ENCODE results near the gene TGDS. TPM values are rescaled to one million over a fixed set of nuclear protein-coding genes. Genes with fewer than 3 reads are reported as not detected.

TGDS gene
- total RNA-seq, 2 donors from 2014 or later: 6.1 to 6.5 TPM

DNA sequence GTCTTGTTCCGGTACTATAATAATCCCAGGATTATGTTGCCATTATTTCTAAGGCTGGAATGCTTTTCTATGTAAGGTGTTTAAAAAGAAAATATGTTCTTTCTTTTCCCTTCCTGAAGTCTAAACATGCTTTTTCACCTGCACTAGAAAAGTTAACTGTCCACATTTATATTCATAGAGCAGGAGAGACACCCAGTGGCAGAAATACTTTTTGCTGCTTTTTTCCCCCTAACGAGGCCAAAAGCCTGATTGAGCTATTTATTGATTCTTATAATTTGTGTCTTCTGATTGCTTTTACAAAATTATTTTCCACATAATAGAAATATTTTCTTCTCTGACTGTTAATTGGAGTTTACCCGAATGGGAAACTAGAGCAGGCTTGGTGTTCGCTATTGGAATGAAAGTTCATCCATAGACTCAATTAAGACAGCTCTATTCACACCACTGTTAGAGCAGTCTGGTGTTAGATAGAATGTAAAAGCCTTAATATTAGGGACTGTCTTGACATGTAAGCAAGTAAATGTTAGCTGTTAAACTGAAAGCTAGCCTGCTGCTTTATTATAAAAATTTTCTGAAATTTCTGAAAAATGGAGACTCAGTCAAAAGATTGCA is 21.5 kb upstream of the TGDS start:
- H3K9me3 ChIP-seq: no peaks in the 10 kb centered on the region
- no peaks in the 10 kb centered on the region for H3K4me1 ChIP-seq

GRCh38 chr13:94613051-94613450 is 17.1 kb upstream of the TGDS start:
- H3K4me3 ChIP-seq: no peak overlapping the region
- no peaks in the 10 kb centered on the region for H3K9me3 ChIP-seq
- H3K4me1 ChIP-seq: no peaks in the 10 kb centered on the region
- no peak overlapping the region for H3K27ac ChIP-seq
- H3K36me3 ChIP-seq: peaks cover 11% of the 10 kb centered on the region
- DNase-seq (ENCODE audit: low spot score): no peak
- no peaks in the 10 kb centered on the region for H3K27me3 ChIP-seq
- no peak for TF ChIP-seq CTCF (IDR thresholded peaks at IDR 0.05)

More for the DNA sequence above, 21.5 kb upstream of the TGDS start:
- Histone ChIP-seq H3K36me3 (peaks cover 4% of the 10 kb centered on the region), H3K27me3 (no peaks in the 10 kb centered on the region), H3K27ac (no peak overlapping the region), H3K4me3 (no peak overlapping the region)
- no peak for DNase-seq (ENCODE audit: low spot score)
- TF ChIP-seq CTCF (IDR thresholded peaks at IDR 0.05): peak; percentile 19 to 75

DNA sequence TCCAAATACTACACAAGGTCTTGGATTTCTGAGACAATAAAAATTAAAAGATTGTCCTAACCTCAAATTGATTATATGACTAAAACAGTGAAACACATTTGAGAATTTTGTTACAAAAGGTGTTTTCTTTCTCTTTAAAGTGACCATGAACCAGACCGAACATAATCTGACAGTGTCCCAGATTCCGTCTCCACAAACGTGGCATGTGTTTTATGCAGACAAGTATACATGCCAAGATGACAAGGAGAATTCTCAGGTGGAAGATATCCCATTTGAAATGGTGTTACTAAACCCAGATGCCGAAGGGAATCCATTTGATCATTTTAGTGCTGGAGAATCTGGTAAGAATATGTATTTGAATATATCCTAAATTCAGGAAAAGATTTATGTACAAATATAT is 16.1 kb upstream of the TGDS start:
- TF ChIP-seq CTCF (IDR thresholded peaks at IDR 0.05): no peak
- no peaks in the 10 kb centered on the region for H3K9me3 ChIP-seq
- DNase-seq (ENCODE audit: low spot score): no peak

GRCh38 chr13:94610475-94610874 is 14.5 kb upstream of the TGDS start:
- no peaks in the 10 kb centered on the region for H3K9me3 ChIP-seq
- TF ChIP-seq CTCF (IDR thresholded peaks at IDR 0.05): no peak
- H3K4me3 ChIP-seq: no peak overlapping the region
- no peaks in the 10 kb centered on the region for H3K4me1 ChIP-seq
- H3K27me3 ChIP-seq: no peaks in the 10 kb centered on the region
- no peak overlapping the region for H3K27ac ChIP-seq
- DNase-seq (ENCODE audit: low spot score): no peak
- H3K36me3 ChIP-seq: peaks cover 21% of the 10 kb centered on the region

More for the DNA sequence above, 16.1 kb upstream of the TGDS start:
- Histone ChIP-seq H3K27ac (no peak overlapping the region), H3K4me3 (no peak overlapping the region), H3K27me3 (no peaks in the 10 kb centered on the region), H3K4me1 (no peaks in the 10 kb centered on the region), H3K36me3 (peaks cover 11% of the 10 kb centered on the region)

- H3K9me3 ChIP-seq: no peaks in the 10 kb centered on the region
- no peak for DNase-seq (ENCODE audit: low spot score)
- H3K4me1 ChIP-seq: no peaks in the 10 kb centered on the region
- no peak overlapping the region for H3K4me3 ChIP-seq
- peaks cover 21% of the 10 kb centered on the region for H3K36me3 ChIP-seq
- H3K27ac ChIP-seq: peak overlapping the region in 1 of 2 donors; percentile 63
- H3K27me3 ChIP-seq: no peaks in the 10 kb centered on the region
- TF ChIP-seq CTCF (IDR thresholded peaks at IDR 0.05): no peak
Observed at GRCh38 chr13:94609196-94609595, 13.2 kb upstream of the TGDS start.

DNA sequence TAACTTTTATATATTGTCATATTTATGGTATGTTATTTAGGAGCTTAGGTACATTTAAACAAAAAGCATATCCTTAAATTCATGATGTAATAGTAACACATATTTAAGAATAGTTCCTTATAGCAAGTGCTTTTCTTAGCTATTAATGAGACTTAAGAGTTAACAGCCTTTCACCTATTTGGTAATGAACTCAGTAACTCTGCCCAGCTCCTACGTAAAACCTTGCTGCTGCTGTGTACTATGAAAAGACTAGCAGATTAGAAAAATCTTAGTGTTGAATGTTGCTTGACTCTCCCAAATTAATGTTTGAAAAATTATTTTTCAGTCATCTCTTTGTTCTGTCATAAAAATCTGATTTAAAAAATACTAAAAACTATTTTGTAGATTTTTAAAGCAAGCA is 12.6 kb upstream of the TGDS start:
- no peak for DNase-seq (ENCODE audit: low spot score)
- peaks cover 21% of the 10 kb centered on the region for H3K36me3 ChIP-seq
- H3K27me3 ChIP-seq: no peaks in the 10 kb centered on the region
- TF ChIP-seq CTCF (IDR thresholded peaks at IDR 0.05): no peak
- H3K4me3 ChIP-seq: no peak overlapping the region
- H3K4me1 ChIP-seq: no peaks in the 10 kb centered on the region
- H3K27ac ChIP-seq: peak overlapping the region in 1 of 2 donors; percentile 63
- no peaks in the 10 kb centered on the region for H3K9me3 ChIP-seq
